ENCODE results near the gene MIEF1. TPM values are rescaled to one million over a fixed set of nuclear protein-coding genes. Genes with fewer than 3 reads are reported as not detected.

MIEF1 gene
- total and polyA plus RNA-seq, 2 donors (not counting 1 experiment from before 2014, with no cell fraction given), result 9.8 to 37.2 TPM

- no peaks in the 10 kb centered on the region for H3K79me2 ChIP-seq (ENCODE audit: control insufficient read depth, insufficient read depth, low read length)
- H3K27ac ChIP-seq (ENCODE audit: low read length in 2 of 2), result no peak overlapping the region
- no peak overlapping the region for H3K27ac Mint-ChIP-seq
- no peak for ATAC-seq (ENCODE audit: low read depth)
- H3K9me3 ChIP-seq (ENCODE audit: control extremely low read depth in 1 of 3, control insufficient read depth in 2 of 3, insufficient read depth in 1 of 3, low read length in 2 of 3), result peaks cover 0 to 15% (median 0%) of the 10 kb centered on the region in 3 donors
- H3K4me3 Mint-ChIP-seq, result no peak overlapping the region
- POLR2A ChIA-PET, result no interaction called here
- H3K4me2 ChIP-seq (replicated peaks; ENCODE audit: low read depth, low read length, poor library complexity, severe bottlenecking), result no peak overlapping the region
- no peaks in the 10 kb centered on the region for H4K20me1 ChIP-seq (ENCODE audit: control insufficient read depth, insufficient read depth, low read length, poor library complexity, severe bottlenecking)
- no peak overlapping the region for H3K9ac ChIP-seq (ENCODE audit: low read length)
- TF ChIP-seq CTCF (IDR thresholded peaks at IDR 0.05) (peak; percentile 30), EZH2 (IDR thresholded peaks at IDR 0.05; ENCODE audit: borderline replicate concordance, insufficient read depth, low read depth, low read length, poor library complexity, severe bottlenecking) (no peak)
- CTCF ChIA-PET, result interaction anchor here (0.7 to 9.0 kb wide), 10 partner anchors 8 to 490 kb away, joined by 3 to 75 read pairs (median 3); no protein-coding TSS in a partner anchor
- peak; percentile 51 for DNase-seq
- no peaks in the 10 kb centered on the region for H3K9me3 Mint-ChIP-seq (ENCODE audit: insufficient read depth)
- H2AFZ ChIP-seq (ENCODE audit: insufficient read depth, low read depth, low read length, poor library complexity, severe bottlenecking), result no peak overlapping the region
- intact Hi-C loops (cut with micrococcal nuclease), result no loop called here
- peaks cover 4% of the 10 kb centered on the region for H3K4me1 Mint-ChIP-seq
- peaks cover 44% of the 10 kb centered on the region for H3K27me3 Mint-ChIP-seq
- no peaks in the 10 kb centered on the region for H3K36me3 ChIP-seq (replicated peaks in 1 of 2; ENCODE audit: control extremely low read depth in 1 of 2, control insufficient read depth in 1 of 2, extremely low read depth in 1 of 2, insufficient read depth in 2 of 2, low read length in 1 of 2)
- WGBS (ENCODE audit: insufficient coverage), result 5% methylated on average over 3 of the region's 11 CpGs
- peaks cover 0 to 42% (median 19%) of the 10 kb centered on the region in 4 experiments for H3K27me3 ChIP-seq (replicated peaks in 1 of 4; ENCODE audit: control extremely low read depth in 1 of 4, control insufficient read depth in 3 of 4, insufficient read depth in 4 of 4, low read length in 3 of 4)
- H3K4me3 ChIP-seq (ENCODE audit: control extremely low read depth in 1 of 5, extremely low read depth in 1 of 5, insufficient read depth in 1 of 5, low read depth in 2 of 5, low read length in 4 of 5), result no peak overlapping the region
- peaks cover 0 to 8% of the 10 kb centered on the region in 2 donors for H3K4me1 ChIP-seq (ENCODE audit: control insufficient read depth in 2 of 2, insufficient read depth in 2 of 2, low read length in 2 of 2)
Observed at GRCh38 chr22:39543095-39543494, 41.0 kb downstream of the MIEF1 start.

Data from B cell (primary cell).